HG02885 (cell line): Measurements from ENCODE around the gene LRRC26.

Experiments used
- ATAC-seq: cut with Tn5 transposase; IDR thresholded peaks from one replicate; pipeline ENCODE4 v1.9.1; 2021; ENCODE audit warnings: mild to moderate bottlenecking; ENCODE audit not compliant: unreplicated experiment, poor library complexity

Gene LRRC26

GRCh38 chr9:137157618-137158415 is 12.0 kb downstream of the LRRC26 start:
- no peak for ATAC-seq

DNA sequence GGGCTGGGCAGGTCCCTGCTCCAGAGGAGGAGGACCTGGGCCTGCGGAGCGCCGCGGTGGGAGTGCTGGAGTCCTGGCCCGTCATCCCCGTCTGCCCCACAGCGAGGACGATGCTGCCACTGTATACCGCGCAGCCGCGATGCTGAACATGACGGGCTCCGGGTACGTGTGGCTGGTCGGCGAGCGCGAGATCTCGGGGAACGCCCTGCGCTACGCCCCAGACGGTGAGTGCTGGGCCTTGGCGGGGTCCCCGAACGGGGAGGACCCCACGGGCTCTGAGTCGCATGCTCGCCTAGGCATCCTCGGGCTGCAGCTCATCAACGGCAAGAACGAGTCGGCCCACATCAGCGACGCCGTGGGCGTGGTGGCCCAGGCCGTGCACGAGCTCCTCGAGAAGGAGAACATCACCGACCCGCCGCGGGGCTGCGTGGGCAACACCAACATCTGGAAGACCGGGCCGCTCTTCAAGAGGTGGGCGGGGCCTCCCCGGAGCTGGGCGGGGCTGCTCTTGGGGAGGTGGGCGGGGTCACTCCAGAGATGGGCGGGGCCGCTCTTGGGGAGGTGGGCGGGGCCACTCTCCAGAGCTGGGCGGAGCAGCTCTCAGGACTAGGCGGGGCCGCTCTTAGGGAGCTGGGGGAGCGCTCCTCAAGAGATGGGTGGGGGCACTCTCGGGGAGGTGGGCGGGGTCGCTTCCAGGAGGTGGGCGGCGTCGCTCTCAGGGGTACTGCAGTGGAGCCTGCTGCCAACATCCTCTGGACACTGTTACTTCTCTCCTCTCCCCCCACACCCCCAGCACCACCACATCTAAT is 13.1 kb downstream of the LRRC26 start:
- no peak for ATAC-seq

- no peak for ATAC-seq
Observed at GRCh38 chr9:137152844-137153405, 16.9 kb downstream of the LRRC26 start.

DNA sequence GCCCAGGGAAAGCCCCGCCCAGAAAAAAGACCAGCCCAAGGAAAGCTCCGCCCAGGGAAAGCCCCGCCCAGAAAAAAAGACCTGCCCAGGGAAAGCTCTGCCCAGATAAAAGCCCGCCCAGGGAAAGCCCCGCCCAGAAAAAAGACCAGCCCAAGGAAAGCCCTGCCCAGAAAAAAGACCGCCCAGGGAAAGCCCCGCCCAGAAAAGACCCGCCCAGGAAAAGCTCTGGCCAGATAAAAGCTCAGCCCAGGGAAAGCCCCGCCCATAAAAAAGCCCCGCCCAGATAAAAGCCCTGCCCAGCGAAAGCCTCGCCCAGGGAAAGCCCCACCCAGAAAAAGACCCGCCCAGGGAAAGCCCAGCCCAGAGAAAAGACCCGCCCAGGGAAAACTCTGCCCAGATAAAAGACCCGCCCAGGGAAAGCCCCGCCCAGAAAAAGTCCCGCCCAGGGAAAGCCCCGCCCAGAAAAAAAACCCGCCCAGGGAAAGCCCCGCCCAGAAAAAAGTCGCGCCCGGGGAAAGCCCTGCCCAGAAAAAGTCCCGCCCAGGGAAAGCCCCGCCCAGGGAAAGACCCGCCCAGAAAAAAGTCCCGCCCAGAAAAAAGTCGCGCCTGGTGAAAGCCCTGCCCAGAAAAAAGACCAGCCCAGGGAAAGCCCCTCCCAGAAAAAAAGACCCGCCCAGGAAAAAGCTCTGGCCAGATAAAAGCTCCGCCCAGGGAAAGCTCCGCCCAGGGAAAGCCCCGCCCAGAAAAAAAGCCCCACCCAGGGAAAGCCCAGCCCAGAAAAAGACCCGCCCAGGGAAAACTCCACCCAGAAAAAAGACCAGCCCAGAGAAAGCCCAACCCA is 19.0 kb downstream of the LRRC26 start:
- peak; percentile 61 for ATAC-seq

DNA sequence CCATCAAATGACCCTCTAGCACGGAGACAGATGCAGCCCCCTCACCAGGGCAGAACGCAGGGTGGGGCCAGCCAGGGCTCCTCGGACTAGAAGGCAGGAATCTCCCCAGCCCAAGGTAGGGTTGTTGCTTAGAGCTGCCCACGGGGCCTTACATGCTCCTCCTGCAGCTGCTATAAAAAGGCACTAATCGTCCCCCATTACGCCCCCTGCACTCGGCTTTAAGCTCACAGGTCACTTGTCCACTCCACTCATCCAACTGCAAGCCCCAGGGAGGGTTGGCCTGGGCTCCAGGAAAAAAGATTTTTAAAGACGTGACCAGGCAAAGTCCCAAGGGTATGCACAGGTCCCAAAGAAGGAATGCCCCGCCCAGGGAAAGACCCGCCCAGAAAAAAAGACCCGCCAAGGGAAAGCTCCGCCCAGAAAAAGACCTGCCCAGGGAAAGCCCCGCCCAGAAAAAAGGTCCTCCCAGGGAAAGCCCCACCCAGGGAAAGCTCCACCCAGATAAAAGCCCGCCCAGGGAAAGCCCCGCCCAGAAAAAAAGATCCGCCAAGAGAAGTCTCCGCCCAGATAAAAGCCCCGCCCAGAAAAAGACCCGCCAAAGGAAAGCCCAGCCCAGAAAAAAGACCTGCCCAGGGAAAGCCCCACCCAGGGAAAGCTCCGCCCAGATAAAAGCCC is 19.8 kb downstream of the LRRC26 start:
- ATAC-seq: peak; percentile 28

DNA sequence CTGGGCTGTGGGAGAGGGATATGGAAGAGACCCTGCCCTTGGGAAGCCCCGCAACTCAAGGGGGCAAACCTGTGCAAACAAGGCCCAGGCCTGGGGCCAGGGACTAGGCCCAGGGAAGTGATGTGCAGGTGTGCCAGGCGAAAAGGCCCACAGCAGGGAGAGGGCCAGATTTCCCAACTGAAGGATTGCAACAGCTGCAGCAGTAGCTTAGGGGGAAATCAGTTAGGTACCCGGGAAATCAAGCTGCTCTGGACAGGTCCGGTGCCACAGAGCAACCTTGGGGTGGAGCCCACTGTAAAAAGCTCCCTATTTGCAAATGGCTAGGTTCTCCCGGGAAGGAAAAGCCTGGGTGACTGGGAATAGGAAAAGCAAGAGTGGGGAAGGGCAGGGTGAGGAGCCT is 20.5 kb downstream of the LRRC26 start:
- ATAC-seq: no peak

DNA sequence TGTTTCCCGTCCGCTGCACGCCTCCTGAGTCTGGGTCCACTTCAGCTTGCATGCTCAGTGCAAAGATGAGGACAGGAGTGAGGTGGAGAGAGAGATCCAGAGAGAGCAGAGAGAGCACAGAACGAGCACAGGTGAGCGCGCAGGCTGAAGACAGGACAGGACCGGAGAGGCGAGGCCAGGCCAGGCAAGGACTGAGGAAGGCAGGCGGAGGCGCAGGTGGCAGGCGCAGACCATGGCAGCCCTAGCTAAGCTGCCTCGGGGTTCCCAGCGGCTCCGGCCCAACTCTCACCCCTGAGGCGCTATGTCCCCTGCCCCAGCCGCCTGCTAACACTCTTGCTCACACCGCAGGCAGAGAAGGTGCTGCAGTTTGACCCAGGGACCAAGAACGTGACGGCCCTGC is 21.2 kb downstream of the LRRC26 start:
- ATAC-seq: no peak

DNA sequence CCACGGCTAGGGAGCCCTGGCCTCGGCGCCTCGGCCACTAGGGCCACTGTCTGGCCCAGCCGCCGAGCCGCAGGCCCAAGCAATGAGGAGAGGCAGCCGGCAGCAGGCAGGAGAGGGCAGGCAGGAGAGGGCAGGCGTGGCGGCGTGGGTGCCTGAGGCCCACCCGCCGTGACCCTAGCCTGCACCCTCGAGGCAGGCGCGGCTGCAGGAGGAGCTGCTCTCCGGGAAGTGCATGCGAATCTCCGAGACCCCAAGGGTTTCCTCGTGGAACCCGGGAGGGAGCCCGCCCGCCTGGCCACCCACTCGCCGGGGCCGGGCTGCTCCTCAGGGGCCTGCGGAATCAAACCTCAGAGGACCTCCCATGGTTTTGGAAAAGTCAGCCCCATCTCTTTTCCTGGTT is 21.6 kb downstream of the LRRC26 start:
- no peak for ATAC-seq

DNA sequence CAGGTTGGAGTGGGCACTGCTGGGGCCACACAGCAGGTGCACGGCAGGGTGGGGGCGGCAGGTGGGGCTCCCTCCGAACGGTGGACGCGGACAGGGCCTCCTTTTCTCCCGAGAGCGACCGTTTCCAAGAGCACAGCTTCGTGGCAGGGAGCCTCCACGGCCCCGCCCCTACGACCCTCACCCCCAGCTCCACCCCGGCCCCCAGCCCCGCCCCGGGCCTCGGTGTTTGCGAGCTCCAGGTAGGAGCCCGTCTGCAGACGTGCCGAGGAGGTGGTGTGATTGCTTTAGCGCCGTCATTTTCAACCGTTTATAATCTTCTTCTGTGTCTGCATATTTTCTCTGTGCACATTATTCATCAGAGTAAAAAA is 22.1 kb downstream of the LRRC26 start:
- no peak for ATAC-seq

- ATAC-seq: no peak
Observed at GRCh38 chr9:137147091-137147792, 22.6 kb downstream of the LRRC26 start.

GRCh38 chr9:137146527-137146918 is 23.3 kb downstream of the LRRC26 start:
- no peak for ATAC-seq

- ATAC-seq: no peak
Observed at GRCh38 chr9:137145731-137146526, 23.9 kb downstream of the LRRC26 start.

DNA sequence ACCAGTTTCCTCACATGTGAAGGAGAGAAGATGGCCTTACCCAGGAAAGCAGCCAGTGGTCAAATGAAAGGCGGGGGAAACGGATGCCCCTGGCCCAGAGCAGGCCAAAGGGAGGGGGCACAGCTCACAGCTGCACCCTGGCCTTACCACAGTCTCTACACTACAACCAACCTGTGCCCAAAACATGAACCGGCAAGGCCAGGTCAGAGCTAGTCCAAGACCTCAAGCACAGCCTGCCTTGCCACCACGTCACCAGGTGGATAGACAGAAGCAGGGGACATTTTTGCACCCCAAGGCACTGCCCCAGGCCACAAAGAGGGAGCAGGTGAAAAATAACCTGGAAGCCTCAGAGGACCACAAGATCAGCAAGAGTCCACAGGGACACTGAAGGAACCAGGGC is 26.4 kb downstream of the LRRC26 start:
- ATAC-seq: no peak

GRCh38 chr9:137141976-137142936 is 27.6 kb downstream of the LRRC26 start:
- ATAC-seq: no peak

GRCh38 chr9:137141050-137141810 is 28.6 kb downstream of the LRRC26 start:
- ATAC-seq: no peak

- ATAC-seq: no peak
Observed at GRCh38 chr9:137140151-137141012, 29.5 kb downstream of the LRRC26 start.
